HUES48 (cell line): ENCODE results near the gene LYL1.

Source experiments
- H3K27ac ChIP-seq: one replicate; pipeline ENCODE4 v1.7.0; 2013; ENCODE audit warnings: low read depth, low read length, inconsistent platforms
- H3K27me3 ChIP-seq: 2 replicates; pipeline ENCODE4 v1.6.1; 2013; ENCODE audit warnings: mild to moderate bottlenecking, low read length; ENCODE audit not compliant: control insufficient read depth, insufficient read depth
- H3K36me3 ChIP-seq: 2 replicates; pipeline ENCODE4 v1.6.1; 2013; ENCODE audit warnings: low read length; ENCODE audit not compliant: control insufficient read depth, insufficient read depth
- H3K4me1 ChIP-seq: 2 replicates; pipeline ENCODE4 v1.6.1; 2013; ENCODE audit warnings: mild to moderate bottlenecking, low read length; ENCODE audit not compliant: control insufficient read depth, insufficient read depth
- H3K4me3 ChIP-seq: 2 replicates; pipeline ENCODE4 v1.5.1; 2013; ENCODE audit warnings: mild to moderate bottlenecking, low read depth, low read length
- H3K9ac ChIP-seq: 2 replicates; pipeline ENCODE4 v1.6.1; 2013; ENCODE audit warnings: mild to moderate bottlenecking, low read depth, low read length, moderate library complexity
- H3K9me3 ChIP-seq: 2 replicates; pipeline ENCODE4 v1.6.1; 2013; ENCODE audit warnings: low read length; ENCODE audit not compliant: control insufficient read depth, insufficient read depth

The LYL1 gene

DNA sequence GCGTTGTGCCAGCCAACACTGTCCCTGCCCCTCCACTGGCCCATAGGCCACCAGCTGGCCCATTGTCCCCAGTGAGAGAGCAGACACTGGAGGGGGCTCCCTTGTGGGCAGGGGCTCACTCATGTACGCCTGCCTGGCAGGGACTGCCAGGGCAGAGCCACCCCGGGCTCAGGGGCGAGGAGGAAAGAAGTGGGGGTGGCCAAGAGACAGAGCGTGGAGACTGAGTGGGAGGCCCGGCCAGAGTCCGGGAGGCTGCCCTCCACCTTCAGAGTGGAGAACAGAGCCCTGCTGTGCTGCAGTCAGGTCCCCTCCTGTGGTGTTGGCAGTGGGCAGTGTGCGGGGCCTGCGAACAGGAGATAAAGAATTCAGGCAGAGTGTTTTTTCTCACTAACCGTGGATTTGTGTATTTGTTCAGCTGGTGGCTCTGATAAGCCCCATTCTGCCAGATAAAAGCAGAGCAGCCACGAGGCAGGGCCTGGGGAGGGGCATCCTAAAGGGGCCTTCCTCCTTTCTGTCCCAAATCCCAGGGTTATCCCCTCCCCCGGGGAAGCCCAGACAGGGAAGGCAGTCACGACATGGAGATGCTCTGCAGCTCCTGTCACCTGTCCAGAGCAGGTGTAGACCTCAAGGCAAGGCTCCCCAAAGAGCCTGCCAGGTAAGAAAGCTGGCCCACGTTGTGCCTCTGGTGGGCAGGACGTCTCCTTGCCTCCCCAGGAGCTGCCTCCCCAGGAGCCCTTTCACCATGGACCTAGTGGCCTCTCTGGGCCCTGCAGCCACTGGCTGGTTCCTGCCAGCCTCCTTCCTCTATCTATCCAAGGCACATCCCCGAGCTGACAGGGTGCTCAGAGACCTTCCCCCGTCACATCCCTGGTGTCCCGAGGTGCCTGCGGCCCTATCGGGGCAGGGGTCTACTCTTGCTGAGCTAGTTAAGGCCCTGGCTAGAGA is 33.0 kb downstream of the LYL1 start:
- H3K4me3 ChIP-seq, result no peak overlapping the region

GRCh38 chr19:13068085-13068846 is 34.4 kb downstream of the LYL1 start:
- Histone ChIP-seq H3K4me1 (no peaks in the 10 kb centered on the region), H3K9ac (no peak overlapping the region), H3K4me3 (no peak overlapping the region), H3K27me3 (peaks cover 9% of the 10 kb centered on the region), H3K36me3 (no peaks in the 10 kb centered on the region), H3K27ac (no peak overlapping the region), H3K9me3 (no peaks in the 10 kb centered on the region)

More for the DNA sequence above, 33.0 kb downstream of the LYL1 start:
- Histone ChIP-seq H3K27me3 (peaks cover 3% of the 10 kb centered on the region; the same call in 1 of the 2 replicates), H3K9me3 (no peaks in the 10 kb centered on the region), H3K9ac (no peak overlapping the region), H3K4me1 (no peaks in the 10 kb centered on the region), H3K36me3 (no peaks in the 10 kb centered on the region), H3K27ac (no peak overlapping the region)

DNA sequence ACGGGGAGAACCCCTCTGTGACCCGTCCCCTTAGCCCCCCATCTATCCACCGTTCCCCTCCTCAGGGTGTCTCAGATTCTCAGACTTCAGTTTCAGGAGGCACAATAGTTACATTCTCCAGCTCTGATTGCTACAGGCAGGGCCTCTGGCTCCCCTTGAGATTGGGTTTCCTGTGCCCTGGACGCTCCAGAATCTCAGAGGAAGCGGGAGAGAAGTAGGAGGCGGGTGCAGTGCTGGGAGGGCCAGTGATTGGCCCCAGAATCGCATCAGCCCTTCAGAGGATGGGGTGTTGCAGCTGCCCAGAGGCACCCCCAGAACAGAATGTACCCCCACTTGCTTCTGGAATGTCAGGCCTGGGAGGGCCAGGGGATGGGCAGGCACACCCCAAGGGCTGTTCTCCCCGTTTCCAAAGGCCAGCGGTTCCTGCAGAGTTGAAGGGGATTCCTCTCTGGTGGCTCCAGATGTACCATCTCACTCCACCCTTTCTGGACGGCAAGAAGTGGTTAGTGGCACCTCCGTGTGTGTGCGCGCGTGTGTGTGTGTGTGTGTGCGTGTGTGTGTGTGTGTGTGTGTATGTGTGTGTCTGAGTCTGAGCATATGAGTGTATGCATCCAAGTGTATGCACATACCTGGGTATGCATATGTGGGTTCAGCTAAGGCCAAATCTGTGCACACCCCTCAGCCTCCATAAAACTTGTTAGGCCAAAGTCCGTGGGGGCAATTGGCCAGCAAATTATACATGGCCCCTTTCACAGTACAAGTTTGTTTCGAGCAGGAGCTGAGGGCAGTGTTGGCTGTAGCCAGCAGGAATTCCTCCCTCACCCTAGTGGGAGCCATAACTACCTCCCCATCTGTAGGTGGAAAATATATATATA is 35.5 kb downstream of the LYL1 start:
- Histone ChIP-seq H3K36me3 (no peaks in the 10 kb centered on the region), H3K4me1 (no peaks in the 10 kb centered on the region), H3K9me3 (no peaks in the 10 kb centered on the region), H3K27ac (no peak overlapping the region), H3K27me3 (peaks cover 20% of the 10 kb centered on the region), H3K9ac (no peak overlapping the region), H3K4me3 (no peak overlapping the region)

DNA sequence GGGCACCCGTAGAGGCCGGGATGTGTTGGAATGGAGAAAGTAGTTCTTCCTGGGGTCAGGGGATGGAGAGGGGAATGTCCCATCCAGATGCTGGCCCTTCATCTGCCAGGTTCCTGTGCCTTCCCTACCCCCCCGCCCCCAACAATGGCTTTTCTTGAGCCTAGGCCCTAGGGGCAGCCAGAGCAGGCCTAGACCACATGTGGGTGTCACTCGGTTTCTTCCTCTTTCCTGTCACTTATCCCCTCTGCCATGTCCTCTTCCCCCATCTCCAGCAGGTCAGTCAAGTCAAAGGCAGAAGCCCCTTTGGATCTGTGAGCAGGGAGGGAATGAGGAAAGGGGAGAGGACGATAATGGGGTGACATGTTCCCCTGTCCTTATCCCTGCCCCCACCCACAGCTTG is 36.4 kb downstream of the LYL1 start:
- no peaks in the 10 kb centered on the region for H3K36me3 ChIP-seq
- H3K9me3 ChIP-seq, result no peaks in the 10 kb centered on the region
- peaks cover 29% of the 10 kb centered on the region for H3K27me3 ChIP-seq
- no peak overlapping the region for H3K27ac ChIP-seq
- no peak overlapping the region for H3K4me3 ChIP-seq
- no peak overlapping the region for H3K9ac ChIP-seq
- H3K4me1 ChIP-seq, result 0 out of 2 replicates have a peak, but pooled peaks cover under 1% of the 10 kb centered on the region

GRCh38 chr19:13064092-13064489 is 38.6 kb downstream of the LYL1 start:
- H3K9me3 ChIP-seq, result no peaks in the 10 kb centered on the region
- H3K27ac ChIP-seq, result no peak overlapping the region
- H3K9ac ChIP-seq, result no peak overlapping the region
- peaks cover 8% of the 10 kb centered on the region for H3K4me1 ChIP-seq
- no peaks in the 10 kb centered on the region for H3K36me3 ChIP-seq
- peaks cover 50% of the 10 kb centered on the region for H3K27me3 ChIP-seq
- no peak overlapping the region for H3K4me3 ChIP-seq

DNA sequence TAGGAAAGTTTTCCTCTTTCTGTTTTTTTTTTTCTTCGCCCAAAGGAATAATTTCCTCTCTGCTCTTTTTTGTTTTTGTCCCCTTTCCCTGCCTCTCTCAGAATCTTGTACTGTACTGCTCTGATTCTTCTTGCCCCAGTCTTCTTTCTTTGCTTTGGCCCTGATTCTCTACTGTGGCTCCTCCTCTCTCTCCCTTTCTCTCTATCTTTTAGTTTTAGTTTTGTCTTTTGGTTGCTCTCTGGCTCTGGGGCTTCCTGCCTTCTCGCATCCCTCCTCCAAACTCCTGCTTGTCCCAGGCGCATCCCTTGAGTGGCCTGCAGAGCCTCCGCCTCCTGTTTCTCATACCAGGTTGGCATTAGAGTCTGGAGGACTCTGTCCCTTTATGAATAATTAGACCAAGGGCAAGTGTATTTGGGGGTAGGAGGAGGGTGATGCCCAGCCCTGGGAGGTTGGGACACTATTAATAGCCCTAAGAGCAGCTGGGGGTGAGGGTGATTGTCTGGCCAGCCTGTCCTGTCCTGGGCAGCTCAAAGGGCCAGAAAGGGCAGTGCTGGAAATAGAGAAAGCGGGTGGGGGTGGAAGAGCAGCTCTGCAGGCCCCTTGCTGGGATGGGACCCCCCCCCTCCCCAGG is 39.1 kb downstream of the LYL1 start:
- no peak overlapping the region for H3K9ac ChIP-seq
- no peaks in the 10 kb centered on the region for H3K36me3 ChIP-seq
- H3K9me3 ChIP-seq, result no peaks in the 10 kb centered on the region
- H3K4me3 ChIP-seq, result no peak overlapping the region
- peaks cover 13% of the 10 kb centered on the region for H3K4me1 ChIP-seq
- no peak overlapping the region for H3K27ac ChIP-seq
- peaks cover 55% of the 10 kb centered on the region for H3K27me3 ChIP-seq

DNA sequence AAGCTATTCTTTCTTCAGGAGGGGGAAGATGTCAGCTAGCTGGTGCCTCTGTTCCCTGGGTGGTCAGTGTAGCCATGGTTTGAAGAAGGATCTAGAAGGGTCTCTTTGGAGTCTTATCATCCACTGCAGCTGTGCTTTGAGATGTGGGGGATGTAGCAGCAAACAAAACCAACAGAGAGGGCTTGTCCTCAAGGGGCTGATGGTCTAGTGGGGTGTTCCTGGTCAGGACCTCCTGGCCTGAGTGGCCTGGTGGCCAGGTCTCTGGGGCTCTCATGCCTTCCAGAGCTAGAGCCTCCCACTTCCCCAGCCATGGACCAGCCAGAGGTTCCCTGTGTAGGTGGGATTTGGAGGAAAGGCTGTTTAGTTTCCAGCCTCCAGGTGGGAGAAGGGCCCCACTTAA is 40.3 kb downstream of the LYL1 start:
- H3K4me3 ChIP-seq, result no peak overlapping the region
- H3K4me1 ChIP-seq, result peaks cover 16% of the 10 kb centered on the region
- H3K9me3 ChIP-seq, result no peaks in the 10 kb centered on the region
- H3K9ac ChIP-seq, result no peak overlapping the region
- H3K36me3 ChIP-seq, result no peaks in the 10 kb centered on the region
- peaks cover 68% of the 10 kb centered on the region for H3K27me3 ChIP-seq
- no peak overlapping the region for H3K27ac ChIP-seq

- peak overlapping the region; percentile 51 for H3K4me3 ChIP-seq
These were observed 41.4 kb downstream of the LYL1 start for GRCh38 chr19:13060964-13061927.

DNA sequence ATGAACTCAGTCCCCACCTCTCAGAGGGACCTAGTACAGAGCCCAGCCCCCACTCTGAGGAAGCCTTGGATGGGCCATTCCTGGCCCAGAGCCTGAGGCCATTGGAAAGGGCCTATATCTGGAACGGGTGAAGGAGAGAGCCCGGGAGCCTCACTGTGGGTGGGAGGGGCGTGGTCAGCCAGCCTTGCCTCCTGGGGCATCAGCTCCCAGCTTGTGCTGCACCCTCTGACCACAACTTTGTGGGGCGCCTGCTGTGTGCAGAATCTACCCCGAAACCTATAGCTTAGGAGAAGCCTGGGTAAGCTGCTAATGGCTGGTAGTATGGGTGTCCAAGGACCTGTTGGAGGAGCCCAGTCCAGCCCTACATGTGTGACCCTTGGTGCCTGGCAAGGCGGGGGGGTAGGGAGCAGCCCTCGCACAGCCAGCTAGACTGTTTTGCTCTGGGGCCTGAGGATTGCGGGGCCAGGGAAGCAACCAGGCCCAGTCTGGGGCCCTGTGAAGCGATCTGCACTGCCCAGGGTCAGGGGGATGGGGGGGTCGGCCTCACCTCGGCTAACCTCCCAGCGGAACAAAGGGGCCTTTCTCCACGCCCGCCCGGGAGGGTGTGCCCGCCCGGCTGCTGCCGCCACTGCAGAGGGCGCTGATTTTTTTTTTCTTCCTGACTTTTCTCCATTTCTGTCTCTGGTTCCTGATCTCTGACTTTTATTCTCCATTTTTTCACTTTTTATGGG is 42.3 kb downstream of the LYL1 start:
- no peak overlapping the region for H3K9ac ChIP-seq
- no peaks in the 10 kb centered on the region for H3K9me3 ChIP-seq
- no peaks in the 10 kb centered on the region for H3K36me3 ChIP-seq
- no peak overlapping the region for H3K27ac ChIP-seq
- H3K4me3 ChIP-seq, result peak overlapping the region; percentile 51
- peaks cover 84% of the 10 kb centered on the region for H3K27me3 ChIP-seq
- H3K4me1 ChIP-seq, result peaks cover 35% of the 10 kb centered on the region

More at GRCh38 chr19:13060964-13061927, 41.4 kb downstream of the LYL1 start:
- H3K4me1 ChIP-seq, result peaks cover 26% of the 10 kb centered on the region
- no peaks in the 10 kb centered on the region for H3K36me3 ChIP-seq
- H3K27me3 ChIP-seq, result peaks cover 76% of the 10 kb centered on the region
- no peak overlapping the region for H3K9ac ChIP-seq
- no peaks in the 10 kb centered on the region for H3K9me3 ChIP-seq
- H3K27ac ChIP-seq, result no peak overlapping the region
